HAP-1 (cell line): Measurements from ENCODE around the gene PRRX1.

Source experiments
- DNase-seq, 2 experiments: peaks; one replicate each; pipeline ENCODE4 v3.0.0-alpha.2; 2016 to 2020; ENCODE audit warnings: low spot score in 2 of 2
- H3K27me3 ChIP-seq: fragments of 250-450 bp; sonication (Bioruptor Pico); 2 replicates; pipeline ENCODE4 v1.5.1; 2020; ENCODE audit warnings: low read depth, mild to moderate bottlenecking, moderate library complexity
- H3K36me3 ChIP-seq: fragments of 250-450 bp; sonication (Bioruptor Pico); replicated peaks from 2 replicates; pipeline ENCODE4 v1.5.1; 2020; ENCODE audit warnings: mild to moderate bottlenecking
- H3K4me1 ChIP-seq: fragments of 250-450 bp; sonication (Bioruptor Pico); 2 replicates; pipeline ENCODE4 v1.5.1; 2020; ENCODE audit warnings: mild to moderate bottlenecking
- H3K4me3 ChIP-seq: fragments of 250-450 bp; sonication (Bioruptor Pico); 2 replicates; pipeline ENCODE4 v1.5.1; 2020; ENCODE audit warnings: mild to moderate bottlenecking, moderate library complexity
- H3K9me3 ChIP-seq: fragments of 250-450 bp; sonication (Bioruptor Pico); 2 replicates; pipeline ENCODE4 v1.5.1; 2020; ENCODE audit warnings: mild to moderate bottlenecking, moderate library complexity
- in situ Hi-C: fragments of 300-500 bp; cut with MboI; formaldehyde crosslinking; loops from 3 replicates; pipeline ENCODE4 v1.14.3; 2020; ENCODE audit warnings: low sequenced_read_pairs, inconsistent platforms, mixed read lengths

Gene PRRX1

DNA sequence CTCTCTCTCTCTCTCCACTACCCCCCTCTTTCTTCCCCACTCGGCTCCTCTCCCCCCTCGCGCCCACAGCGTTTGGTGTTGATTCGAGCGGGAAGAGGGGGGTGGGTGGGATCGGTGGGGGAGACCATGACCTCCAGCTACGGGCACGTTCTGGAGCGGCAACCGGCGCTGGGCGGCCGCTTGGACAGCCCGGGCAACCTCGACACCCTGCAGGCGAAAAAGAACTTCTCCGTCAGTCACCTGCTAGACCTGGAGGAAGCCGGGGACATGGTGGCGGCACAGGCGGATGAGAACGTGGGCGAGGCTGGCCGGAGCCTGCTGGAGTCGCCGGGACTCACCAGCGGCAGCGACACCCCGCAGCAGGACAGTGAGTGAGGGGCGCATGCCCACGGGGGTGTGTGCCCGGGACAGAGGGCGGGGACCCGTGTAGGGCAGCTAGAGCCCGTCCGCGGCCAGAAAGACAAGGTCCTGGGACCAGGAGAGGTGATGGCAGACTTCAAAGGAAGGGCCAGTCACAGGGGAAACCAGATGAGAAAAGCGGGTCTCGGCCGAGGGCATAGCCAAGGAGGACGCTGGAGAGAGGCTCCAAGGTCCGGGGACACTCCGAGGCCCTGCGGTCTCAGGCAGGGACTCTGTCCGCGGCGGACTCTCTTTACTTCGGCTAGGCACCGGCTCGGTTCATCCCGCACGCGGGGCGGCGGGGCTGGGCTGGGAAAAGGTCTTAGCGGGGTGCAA, at the start of gene PRRX1:
TSS of gene PRRX1 (plus strand) at position 39 of the 735 bp plus-strand sequence. CDS start at position 127, 88 bp downstream.
- Histone ChIP-seq H3K36me3 (no peaks in the 10 kb centered on the region), H3K4me1 (peaks cover 13% of the 10 kb centered on the region), H3K4me3 (no peak within 1 kb of the TSS), H3K9me3 (no peaks in the 10 kb centered on the region), H3K27me3 (no peaks in the 10 kb centered on the region)
- in situ Hi-C loops = no loop called here
- DNase-seq = no peak

DNA sequence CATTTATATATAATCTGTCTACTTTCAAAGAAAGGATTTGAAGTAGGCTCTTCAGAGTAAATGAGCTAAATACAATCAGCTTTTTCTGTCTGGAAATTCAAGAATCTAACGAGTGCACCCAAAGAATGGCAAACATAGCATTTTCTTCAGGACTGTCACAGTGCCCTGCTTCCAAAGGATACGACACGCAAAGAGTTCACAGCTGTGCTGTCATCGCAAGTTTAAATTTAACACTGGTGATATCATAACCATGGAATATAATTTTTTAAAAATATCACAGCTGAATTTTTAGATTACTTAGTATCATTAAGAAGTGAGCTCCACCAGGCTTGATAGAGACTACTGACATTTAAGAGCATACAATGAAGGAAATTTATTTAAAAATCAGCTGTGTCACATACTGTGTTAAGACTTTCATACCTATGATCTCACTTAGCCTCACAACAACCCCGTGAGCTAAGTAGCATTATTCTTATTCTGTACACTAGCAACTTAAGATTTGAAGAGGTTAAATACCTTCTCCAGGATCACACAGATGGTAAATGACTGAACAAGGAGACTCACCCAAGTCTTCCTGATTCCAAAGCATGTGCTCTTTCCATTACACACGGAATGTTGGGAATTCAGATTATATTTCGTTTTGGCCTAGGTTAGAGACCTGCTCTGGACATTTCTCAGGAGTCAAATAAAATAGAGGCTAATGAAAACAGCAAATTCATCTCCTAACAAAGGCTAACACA, 46.2 kb upstream of the PRRX1 start:
- DNase-seq = no peak
- H3K36me3 ChIP-seq = no peaks in the 10 kb centered on the region
- H3K4me3 ChIP-seq = no peak overlapping the region
- H3K4me1 ChIP-seq = no peaks in the 10 kb centered on the region
- in situ Hi-C loops = no loop called here
- no peaks in the 10 kb centered on the region for H3K27me3 ChIP-seq
- H3K9me3 ChIP-seq = no peaks in the 10 kb centered on the region

DNA sequence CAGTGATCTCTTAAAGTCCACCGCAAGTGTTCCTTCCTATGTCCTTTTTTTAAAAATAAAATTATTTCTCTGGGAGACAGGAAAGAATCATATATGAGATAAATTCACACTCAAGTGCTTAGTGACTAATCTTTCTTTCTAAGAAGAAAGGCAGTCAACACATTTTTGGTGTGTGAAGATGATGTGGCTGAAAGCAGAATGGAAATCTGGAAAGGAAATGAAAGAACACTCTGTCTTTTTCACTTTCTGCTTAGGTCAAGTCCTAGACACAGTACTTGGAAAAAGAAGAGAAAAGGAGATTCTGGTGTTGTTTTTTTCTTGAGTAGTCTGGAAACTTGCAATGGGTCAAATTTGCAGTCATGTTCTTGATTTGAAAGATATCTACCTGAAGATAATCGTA, 45.5 kb upstream of the PRRX1 start:
- H3K4me3 ChIP-seq = no peak overlapping the region
- no peaks in the 10 kb centered on the region for H3K27me3 ChIP-seq
- H3K36me3 ChIP-seq = no peaks in the 10 kb centered on the region
- DNase-seq = no peak
- H3K4me1 ChIP-seq = no peaks in the 10 kb centered on the region
- no peaks in the 10 kb centered on the region for H3K9me3 ChIP-seq
- in situ Hi-C loops = no loop called here

- Histone ChIP-seq H3K36me3 (no peaks in the 10 kb centered on the region), H3K4me1 (no peaks in the 10 kb centered on the region), H3K27me3 (no peaks in the 10 kb centered on the region), H3K4me3 (no peak overlapping the region), H3K9me3 (no peaks in the 10 kb centered on the region)
- in situ Hi-C loops = no loop called here
- no peak for DNase-seq
Observed at GRCh38 chr1:170619241-170620028, 44.5 kb upstream of the PRRX1 start.

DNA sequence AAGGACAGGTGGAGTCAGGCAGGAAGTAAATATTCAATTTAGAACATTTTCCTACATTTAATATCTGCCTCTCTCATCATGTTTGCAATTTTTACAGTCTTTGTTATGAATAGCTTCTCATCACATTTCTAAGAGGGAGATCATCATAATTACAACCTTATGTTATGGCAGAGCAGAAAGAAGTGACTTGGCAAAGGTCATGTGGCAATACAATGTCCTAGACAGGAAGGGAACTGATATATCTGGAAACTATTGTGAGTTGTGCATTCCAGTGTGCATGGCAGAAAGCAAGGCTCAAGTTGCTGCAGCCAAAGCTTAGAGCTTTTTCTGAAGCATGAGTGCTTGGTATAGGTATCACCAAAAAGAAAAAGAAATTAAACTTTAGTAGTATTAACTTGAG, 43.8 kb upstream of the PRRX1 start:
- Histone ChIP-seq H3K4me1 (no peaks in the 10 kb centered on the region), H3K36me3 (no peaks in the 10 kb centered on the region), H3K4me3 (no peak overlapping the region), H3K27me3 (no peaks in the 10 kb centered on the region), H3K9me3 (no peaks in the 10 kb centered on the region)
- in situ Hi-C loops = no loop called here
- DNase-seq = no peak

GRCh38 chr1:170623171-170623570, 40.8 kb upstream of the PRRX1 start:
- DNase-seq = no peak
- no peaks in the 10 kb centered on the region for H3K36me3 ChIP-seq
- H3K9me3 ChIP-seq = no peaks in the 10 kb centered on the region
- no peaks in the 10 kb centered on the region for H3K4me1 ChIP-seq
- H3K27me3 ChIP-seq = no peaks in the 10 kb centered on the region
- H3K4me3 ChIP-seq = no peak overlapping the region
- in situ Hi-C loops = no loop called here

DNA sequence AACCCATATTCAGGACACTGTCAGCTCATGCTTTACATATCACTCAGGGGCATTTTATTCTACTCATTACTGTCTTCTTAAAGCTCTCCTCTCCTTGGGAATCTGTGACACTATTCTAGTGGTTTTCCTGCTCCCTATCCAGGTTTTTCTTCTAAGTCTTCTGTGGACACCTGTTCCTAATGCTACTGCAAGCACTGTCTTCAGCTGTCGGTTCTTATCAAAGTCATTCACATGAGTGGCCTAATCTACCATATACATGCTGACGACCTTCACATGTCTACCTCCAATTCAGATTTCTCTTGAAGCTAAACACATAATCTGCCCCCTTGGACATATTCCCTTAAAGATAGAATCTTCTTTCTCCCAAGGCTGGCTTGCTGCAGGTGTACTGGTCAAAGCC, 39.8 kb upstream of the PRRX1 start:
- in situ Hi-C loops = no loop called here
- H3K4me3 ChIP-seq = no peak overlapping the region
- no peaks in the 10 kb centered on the region for H3K4me1 ChIP-seq
- DNase-seq = no peak
- no peaks in the 10 kb centered on the region for H3K9me3 ChIP-seq
- no peaks in the 10 kb centered on the region for H3K27me3 ChIP-seq
- no peaks in the 10 kb centered on the region for H3K36me3 ChIP-seq

- in situ Hi-C loops = no loop called here
- Histone ChIP-seq H3K36me3 (no peaks in the 10 kb centered on the region), H3K27me3 (no peaks in the 10 kb centered on the region)
Observed at GRCh38 chr1:170630977-170631376, 33.0 kb upstream of the PRRX1 start.

GRCh38 chr1:170634293-170634692, 29.6 kb upstream of the PRRX1 start:
- H3K9me3 ChIP-seq = no peaks in the 10 kb centered on the region
- no peak for DNase-seq
- in situ Hi-C loops = no loop called here
- no peaks in the 10 kb centered on the region for H3K27me3 ChIP-seq
- H3K4me1 ChIP-seq = no peaks in the 10 kb centered on the region
- no peak overlapping the region for H3K4me3 ChIP-seq
- H3K36me3 ChIP-seq = no peaks in the 10 kb centered on the region

More at GRCh38 chr1:170630977-170631376, 33.0 kb upstream of the PRRX1 start:
- DNase-seq = no peak
- Histone ChIP-seq H3K4me1 (no peaks in the 10 kb centered on the region), H3K4me3 (no peak overlapping the region), H3K9me3 (no peaks in the 10 kb centered on the region)

GRCh38 chr1:170634824-170635410, 29.0 kb upstream of the PRRX1 start:
- Histone ChIP-seq H3K9me3 (no peaks in the 10 kb centered on the region), H3K36me3 (no peaks in the 10 kb centered on the region), H3K27me3 (no peaks in the 10 kb centered on the region), H3K4me1 (no peaks in the 10 kb centered on the region), H3K4me3 (no peak overlapping the region)
- DNase-seq = no peak
- in situ Hi-C loops = no loop called here

GRCh38 chr1:170640581-170640980, 23.4 kb upstream of the PRRX1 start:
- H3K4me3 ChIP-seq = no peak overlapping the region
- H3K4me1 ChIP-seq = peaks cover 4% of the 10 kb centered on the region
- in situ Hi-C loops = no loop called here
- no peaks in the 10 kb centered on the region for H3K9me3 ChIP-seq
- H3K27me3 ChIP-seq = no peaks in the 10 kb centered on the region
- DNase-seq = no peak
- H3K36me3 ChIP-seq = no peaks in the 10 kb centered on the region

DNA sequence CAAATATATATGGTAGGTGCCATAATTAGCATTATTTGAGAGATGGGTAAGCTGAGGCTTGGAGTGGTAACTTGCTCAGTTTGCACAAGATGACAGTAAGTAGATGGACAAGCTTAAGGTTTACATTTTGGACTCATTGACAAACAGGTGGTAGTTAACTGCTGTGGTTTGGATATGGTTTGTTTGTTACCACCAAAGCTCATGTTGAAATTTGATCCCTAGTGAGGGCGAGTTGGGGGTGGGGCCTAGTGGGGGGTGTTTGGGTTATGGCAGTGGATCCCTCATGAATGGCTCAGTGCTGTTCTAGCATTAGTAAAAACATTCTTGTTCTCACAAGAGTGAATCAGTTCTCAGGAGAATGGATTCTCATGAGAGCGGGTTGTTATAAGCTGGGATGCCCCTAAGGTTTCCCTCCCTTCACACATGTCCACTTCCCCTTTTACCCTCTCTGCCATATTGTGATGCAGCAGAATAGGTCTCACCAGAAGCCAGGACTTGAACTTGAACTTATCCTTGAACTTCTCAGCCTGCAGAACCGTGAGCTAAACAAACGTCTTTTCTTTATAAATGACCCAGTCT, 6.6 kb upstream of the PRRX1 start:
- Histone ChIP-seq H3K4me3 (no peak overlapping the region), H3K4me1 (peaks cover 5% of the 10 kb centered on the region), H3K36me3 (no peaks in the 10 kb centered on the region), H3K27me3 (no peaks in the 10 kb centered on the region), H3K9me3 (no peaks in the 10 kb centered on the region)
- in situ Hi-C loops = no loop called here
- no peak for DNase-seq

DNA sequence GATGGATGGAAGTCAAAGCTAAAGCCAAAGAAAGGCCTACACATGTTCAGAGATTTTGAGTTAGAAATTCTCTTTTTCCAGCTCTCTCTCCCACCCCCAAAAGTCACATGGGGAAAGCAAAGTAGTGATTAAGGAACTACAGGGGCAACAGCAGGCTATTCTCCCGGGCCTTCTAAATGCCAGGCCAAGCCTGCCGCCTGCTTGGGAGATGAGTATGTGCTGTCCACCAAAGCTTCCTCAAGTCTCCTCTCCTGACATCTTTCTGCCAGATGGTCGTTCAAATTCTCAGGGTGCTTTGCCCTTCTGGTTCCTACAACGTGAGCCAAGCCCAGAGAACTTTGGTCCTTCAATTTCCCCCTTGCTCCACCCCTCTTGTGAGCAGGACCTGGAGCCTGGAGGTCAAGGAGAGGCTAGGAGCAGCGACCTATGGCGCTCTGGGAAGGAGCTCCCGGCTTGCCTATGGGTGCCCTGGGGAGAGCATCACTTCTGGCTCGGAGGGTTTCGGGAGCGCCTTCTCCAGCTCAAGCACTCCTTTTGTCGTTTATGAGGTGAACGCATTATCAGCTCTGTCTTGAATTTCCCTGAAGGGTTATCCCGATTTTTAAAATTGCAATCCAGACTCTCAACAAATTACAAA, 4.4 kb upstream of the PRRX1 start:
- no peak overlapping the region for H3K4me3 ChIP-seq
- peaks cover 13% of the 10 kb centered on the region for H3K4me1 ChIP-seq
- no peaks in the 10 kb centered on the region for H3K9me3 ChIP-seq
- DNase-seq = no peak
- in situ Hi-C loops = no loop called here
- H3K27me3 ChIP-seq = no peaks in the 10 kb centered on the region
- H3K36me3 ChIP-seq = no peaks in the 10 kb centered on the region
